Measurements from ENCODE around the gene AGTRAP. TPM values are rescaled to one million over a fixed set of nuclear protein-coding genes. Genes with fewer than 3 reads are reported as not detected.

The AGTRAP gene
- total RNA-seq, 1 experiment from 2014 or later = 65.1 TPM

DNA sequence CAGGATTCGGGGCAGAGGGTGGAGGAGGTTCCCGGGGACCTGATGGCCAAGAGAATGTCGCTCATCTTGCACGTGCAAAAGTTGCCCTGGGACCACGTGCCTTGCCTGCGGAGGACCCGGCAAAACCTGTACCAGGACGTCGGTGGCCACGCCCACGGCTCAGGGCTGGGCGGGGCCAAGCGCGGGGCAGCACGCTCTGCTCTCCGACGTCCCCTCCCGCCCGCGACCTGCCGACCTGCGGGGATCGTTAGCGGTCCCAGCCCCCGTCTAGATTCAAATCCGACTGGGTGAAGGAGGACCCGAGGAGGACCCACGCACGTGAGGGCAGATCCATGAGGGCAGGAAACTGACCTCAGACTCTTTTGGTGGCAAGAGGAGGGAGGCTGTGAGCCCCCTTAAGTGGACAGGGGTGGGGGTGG lies 26.1 kb downstream of the AGTRAP start, which contains the start of gene C1orf167:
Gene C1orf167 (plus strand): TSS at position 206 of the 419 bp plus-strand sequence. CDS start 2,208 bp downstream, outside the sequence.
- no peak for DNase-seq (ENCODE audit: low spot score)

DNA sequence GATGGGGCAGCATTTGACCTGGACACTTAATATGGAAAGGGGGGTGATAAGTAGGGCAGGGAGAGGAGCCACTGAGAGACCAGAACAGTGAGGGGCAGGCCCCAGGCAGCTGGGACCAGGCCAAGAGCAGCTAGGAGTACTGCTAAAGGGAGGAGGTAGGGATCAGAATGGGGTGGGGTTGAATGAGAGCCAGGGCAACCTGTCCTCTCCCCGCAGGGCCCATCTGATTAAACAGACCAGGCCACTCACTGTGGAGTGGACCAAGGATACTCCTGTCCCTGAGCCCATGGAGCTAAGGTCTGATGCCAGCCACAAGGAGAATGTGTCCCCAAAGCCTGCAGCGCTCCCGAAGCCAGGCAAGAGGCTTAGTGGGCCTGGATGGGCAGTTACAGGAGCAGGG lies 28.2 kb downstream of the AGTRAP start:
- DNase-seq (ENCODE audit: low spot score) = no peak

DNA sequence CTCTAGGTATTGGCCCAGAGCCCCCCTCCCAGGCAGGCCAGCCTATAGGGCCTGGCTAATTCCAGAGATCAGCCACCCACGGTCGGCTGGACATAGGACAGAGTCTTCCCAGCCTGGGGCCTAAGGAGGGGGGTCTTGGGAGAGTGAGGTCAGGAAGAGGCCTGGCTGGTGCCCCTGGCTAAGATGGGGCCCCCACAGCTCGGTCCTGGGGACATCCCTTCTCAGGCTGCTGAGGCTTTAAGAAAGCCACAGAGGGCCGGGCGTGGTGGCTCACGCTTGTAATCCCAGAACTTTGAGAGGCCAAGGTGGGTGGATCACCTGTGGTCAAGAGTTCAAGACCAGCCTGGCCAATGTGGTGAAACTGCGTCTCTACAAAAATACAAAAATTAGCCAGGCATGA lies 28.6 kb downstream of the AGTRAP start:
- no peak for DNase-seq (ENCODE audit: low spot score)

DNA sequence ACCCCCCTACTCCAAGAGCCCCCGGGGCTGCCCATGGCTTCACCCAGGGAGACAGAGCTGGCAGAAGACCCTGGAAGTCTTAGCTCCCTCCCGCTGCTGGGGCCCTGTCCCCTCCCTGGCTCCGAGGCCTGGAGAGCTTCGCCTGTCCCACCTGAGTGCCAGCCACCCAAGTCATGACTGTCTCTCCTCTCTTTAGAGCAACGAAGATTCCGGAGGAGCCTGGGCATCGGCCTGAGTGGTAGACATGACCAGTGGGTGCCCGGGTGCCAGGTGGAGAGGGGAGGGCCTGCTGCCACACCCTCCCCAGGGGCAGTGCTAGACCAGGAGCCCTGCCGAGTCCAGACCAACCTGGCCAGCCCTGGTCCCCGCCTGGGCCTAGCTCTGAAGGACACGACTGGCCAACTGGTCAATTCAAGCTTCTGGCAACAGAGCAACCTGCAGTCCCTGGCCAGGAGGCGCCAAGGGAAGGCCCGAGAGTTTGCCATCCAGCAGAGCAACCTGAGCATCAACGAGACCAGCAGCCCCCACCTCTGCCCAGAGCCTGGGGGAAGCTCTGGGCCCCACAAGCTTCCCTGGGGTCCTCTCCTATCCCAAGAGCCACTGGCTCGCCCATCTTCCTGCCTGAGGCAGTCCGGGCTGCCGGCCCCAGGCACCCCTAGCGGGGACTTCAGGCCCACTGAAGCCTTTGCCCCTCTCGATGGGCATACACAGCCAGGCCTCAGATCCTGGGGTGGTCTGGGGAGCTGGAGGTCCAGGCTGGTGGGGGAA lies 29.9 kb downstream of the AGTRAP start:
- DNase-seq (ENCODE audit: low spot score) = no peak

DNA sequence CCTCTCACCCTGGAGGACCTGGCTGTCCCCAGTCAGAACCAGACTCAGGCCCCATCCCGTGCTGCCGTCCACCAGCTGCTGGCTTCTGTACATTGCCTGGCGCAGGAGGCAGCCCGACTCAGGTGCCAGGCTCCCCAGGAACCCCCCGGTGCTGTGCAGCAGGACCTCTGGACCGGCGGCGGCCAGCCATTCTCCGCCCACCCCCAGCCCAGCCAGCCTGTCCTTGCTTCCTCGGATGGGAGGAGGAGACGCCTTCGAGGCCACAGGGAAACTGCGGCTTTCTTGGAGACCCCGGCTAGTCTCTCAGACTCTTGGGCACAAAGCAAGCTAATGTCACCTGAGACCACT lies 30.5 kb downstream of the AGTRAP start:
- no peak for DNase-seq (ENCODE audit: low spot score)

DNA sequence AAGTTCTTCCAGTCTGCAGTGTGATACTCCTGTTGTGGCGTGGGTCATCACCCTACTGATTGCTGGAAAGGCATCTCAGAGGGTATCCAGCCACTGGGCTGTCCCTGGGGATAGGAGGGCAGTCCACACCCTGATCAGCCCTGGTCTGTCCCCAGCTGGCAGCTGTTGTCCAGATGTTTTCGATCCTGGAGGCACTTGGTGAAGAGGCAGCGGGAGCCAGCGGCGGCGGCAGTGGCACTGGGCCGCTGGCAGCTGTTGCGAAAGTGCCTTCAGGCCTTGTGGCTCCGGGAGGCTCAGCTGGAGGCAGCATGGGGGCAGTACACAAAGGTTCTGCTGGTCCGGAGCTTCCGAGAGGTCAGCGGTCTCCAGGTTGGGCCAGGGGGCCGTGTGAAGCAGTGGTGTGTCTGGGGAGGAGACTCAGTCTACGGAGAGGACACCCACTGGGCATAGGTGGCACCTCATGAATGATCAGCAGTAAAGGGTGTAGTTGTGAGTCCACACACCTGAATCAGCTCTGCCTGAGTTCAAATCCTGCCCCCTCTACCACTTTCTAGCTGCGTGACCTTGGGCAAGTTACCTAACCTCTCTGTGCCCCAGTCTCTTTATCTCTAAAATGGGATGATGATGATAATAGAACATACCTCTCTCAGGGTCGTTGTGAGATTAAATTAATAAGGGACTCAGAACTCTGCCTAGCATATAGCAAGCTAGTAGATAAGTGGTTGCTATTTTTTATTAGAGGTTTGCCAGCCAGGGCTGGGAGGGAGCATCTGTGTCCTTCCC lies 32.2 kb downstream of the AGTRAP start:
- no peak for DNase-seq (ENCODE audit: low spot score)

DNA sequence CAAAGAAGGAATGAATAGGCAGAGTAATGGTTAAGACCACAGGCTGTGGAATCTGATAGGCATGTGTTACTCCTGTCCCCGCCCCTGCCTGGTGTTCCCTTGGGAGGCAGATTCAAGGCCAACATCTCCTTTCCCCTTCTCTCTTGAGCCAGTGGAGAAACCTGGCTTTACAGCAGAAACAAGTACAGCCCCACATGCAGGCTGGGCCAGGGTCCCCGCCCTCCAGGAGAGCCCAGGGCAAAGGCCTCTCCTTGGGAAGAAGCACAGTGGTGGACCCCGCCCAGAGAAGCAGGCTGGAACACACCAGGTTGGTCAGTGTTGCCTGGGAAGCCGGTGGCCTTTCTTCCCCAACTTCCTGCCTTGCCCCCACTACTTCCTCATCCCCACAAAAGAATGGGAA lies 32.9 kb downstream of the AGTRAP start:
- DNase-seq (ENCODE audit: low spot score) = no peak

DNA sequence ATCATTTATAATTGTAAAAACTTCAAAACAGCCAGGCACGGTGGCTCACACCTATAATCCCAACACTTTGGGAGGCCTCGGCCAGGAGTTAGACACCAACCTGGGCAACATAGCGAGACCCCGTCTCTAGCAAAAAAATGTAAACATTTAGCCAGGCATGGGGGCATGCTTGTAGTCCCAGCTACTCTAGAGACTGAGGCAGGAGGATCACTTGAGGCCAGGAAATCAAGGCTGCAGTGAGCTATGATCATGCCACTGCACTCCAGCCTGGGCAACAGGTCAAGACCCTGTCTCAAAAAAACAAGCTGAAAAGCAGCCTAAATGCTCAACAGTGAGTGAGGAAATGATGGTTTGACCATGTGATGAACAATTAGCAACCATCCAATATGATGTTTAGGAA lies 33.3 kb downstream of the AGTRAP start:
- DNase-seq (ENCODE audit: low spot score) = no peak

DNA sequence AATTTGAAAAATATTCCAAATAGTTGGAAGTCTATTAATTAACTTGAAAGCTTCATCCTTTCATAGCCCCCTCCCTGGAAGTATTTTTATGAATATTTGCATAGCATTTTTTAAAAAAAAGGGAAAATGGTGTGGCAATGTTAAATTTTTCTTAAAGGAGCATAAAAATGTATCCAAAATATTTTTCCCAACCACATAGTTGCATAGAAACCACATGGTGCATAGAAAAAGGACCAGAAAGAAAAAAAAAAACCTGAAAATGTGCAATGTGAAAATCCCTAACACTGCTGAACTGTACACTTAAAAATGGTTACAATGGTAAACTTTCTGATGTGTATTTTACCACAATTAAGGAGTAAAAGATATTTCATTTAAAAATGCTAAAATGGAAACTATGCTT lies 34.1 kb downstream of the AGTRAP start:
- DNase-seq (ENCODE audit: low spot score) = no peak

DNA sequence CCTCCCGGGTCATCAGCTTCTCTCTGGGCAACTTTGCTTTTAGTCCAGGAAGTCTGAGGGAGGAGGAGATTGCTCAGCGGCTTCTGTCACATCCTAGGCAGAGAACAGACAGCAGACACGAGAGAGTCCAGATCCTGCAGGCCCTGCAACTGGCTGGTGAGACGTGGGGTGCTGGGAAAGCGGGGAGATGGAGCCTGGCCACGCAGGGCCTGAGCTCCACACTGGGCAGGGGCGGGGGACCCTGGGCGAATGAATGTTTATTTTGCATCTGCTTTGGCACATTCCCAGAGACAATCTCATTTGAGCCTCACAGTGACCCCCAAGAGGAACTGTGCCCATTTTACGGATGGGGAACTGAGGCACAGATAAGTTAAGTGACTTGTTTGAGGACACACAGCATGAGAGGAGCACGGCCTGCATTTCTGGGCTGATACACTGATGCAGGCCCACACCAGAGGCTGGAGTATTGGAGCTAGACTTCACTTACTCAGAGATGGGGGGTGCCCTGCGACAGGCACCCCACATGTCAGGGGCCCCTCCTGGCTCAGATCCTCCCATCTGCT lies 35.6 kb downstream of the AGTRAP start:
- no peak for DNase-seq (ENCODE audit: low spot score)

DNA sequence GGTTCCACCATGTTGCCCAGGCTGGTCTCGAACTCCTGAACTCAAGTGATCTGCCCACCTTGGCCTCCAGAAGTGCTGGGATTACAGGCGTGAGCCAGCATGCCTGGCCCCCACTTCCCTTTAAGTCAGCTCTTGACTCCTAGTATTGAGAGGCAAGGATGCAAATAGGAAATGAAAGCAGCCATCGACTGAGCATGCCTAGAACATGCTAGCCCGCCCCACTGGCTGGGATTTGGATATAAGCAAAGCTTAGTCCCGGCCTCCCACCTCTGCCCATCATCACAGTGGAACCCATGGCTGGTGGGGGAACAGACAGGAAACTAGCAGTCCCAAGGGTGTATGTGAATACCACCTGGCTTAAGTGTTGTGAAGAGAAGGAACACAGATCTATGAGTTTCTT lies 36.5 kb downstream of the AGTRAP start:
- no peak for DNase-seq (ENCODE audit: low spot score)

DNA sequence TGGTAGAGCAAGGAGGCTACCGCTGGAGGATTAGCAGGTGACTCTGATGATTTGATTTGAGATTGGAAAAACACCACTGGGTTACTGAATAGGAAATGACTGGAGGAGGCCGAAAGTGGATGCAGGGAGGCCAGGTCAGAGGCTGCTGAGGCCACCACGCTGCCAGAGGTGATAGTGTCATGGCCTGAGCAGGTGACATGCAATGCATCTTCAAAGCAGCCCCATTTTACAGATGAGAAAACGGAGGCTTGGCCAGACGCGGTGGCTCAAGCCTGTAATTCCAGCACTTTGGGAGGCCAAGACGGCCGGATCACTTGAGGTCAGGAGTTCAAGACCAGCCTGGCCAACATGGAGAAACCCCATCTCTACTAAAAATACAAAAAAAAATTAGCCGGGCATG lies 38.8 kb downstream of the AGTRAP start:
- DNase-seq (ENCODE audit: low spot score) = no peak

DNA sequence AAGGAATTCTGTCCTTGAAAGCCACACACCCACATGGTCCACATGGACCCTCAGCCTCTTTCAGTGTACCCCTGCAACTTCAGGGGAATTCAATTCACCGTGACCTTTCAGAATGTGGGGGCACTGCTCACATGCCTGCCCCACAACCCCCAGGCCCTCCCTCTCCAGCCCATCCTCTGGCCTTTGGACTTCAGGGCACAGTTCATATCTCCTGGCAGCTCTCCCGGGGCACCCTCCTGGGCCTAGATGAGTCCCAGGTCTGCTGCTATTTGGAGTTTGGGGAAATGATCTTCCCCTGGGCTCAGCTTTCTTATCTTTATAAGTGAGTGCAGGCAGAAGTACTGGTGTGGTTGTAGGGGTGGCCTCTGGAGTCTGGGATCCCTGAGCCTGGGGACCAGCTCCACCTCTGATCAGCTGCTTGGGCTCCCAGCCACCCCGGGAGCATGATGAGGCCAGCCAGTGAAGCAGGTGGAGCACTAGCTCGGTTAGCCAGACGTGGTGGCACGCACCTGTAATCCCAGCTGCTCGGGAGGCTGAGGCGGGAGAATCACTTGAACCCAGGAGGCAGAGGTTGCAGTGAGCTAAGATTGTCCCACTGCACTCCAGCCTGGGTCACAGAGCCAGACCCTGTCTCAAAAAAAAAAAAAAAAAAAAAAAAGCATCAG lies 41.9 kb downstream of the AGTRAP start:
- DNase-seq (ENCODE audit: low spot score) = no peak

DNA sequence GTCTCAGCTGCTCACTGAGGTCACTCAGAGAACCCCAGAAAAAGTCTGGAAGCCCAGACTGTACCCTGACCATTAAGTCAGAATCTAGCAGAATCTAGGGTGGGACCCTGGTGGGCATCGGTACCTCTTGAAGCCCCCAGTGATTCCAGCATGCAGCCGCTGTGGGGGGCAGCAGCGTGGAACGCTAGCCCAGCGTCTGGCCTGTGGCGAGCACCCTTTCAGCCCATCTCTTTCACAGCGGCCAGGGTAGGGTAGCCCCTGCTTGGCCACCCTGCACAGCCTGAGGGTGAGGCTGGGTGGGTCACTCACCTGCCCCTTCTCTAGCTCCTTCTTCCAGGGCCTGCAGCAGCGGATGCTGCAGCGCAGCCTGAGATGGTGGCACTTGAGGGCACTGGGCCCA lies 42.4 kb downstream of the AGTRAP start:
- DNase-seq (ENCODE audit: low spot score) = no peak

DNA sequence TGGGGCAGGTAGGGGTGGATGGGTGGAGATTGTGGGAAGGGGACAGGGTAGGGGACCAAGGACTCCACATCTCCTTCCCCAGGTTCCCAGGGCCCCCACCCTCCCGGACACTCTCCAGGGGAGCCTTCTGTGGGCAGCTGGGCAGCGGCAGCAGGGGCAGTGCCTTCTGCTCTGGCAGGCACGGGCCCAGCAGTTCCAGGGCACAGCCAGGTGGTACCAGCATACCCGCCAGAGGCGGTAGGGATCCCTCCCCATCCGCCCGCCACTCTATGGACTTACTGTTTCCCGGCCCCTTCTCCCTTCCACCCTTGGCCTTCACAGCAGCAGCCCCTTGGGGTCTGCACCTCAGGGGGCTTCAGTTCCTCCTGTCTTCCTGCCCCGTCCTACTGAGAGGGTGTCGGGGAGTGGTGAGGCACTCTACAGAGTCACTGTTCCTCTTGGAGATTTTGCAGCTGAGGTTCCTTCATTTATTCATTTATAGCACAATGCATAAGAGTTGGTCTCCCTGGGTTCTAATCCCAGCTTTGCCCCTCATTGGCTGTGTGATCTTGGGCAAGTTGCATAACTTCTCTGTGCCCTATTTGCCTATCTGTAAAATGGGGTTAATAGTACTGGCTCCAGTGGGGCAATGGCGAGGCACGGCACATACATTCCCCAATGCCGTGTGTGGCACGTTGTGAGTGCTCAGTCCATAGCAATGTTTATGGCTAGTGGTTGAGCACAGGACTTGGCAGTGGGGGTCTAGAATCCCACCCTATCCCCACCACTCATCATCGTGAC lies 43.1 kb downstream of the AGTRAP start:
- DNase-seq (ENCODE audit: low spot score) = no peak

DNA sequence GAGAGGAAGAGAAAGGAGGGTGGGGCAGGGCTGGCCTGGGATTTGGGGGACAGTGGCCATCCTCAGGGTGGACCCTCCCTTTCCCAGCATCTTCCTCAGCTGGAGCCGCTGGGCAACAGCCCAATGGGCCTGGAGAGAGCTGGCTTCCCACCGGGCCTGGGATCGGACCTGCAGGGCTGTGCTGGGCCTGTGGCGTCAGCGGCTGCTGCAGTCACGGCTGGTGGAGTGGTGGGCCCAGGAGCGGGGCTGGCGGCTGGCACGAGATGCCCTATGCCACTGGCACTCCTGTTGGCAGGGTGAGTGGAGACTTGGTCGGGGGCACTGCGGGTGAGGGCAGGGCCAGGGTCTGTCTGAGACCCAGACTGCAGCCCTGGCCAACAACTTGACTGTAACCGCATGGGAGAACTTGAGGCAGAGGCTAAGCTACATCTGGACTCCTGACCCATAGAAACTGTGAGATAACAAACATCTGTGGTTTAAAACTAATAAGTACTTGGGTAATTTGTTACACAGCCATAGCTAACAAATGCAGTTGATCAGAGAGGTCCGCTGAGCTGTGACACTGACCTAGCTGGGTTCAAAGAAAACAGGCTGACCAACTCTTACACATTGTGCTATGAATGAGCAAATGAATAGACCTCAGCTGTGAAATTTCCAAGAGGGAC lies 43.9 kb downstream of the AGTRAP start:
- no peak for DNase-seq (ENCODE audit: low spot score)

DNA sequence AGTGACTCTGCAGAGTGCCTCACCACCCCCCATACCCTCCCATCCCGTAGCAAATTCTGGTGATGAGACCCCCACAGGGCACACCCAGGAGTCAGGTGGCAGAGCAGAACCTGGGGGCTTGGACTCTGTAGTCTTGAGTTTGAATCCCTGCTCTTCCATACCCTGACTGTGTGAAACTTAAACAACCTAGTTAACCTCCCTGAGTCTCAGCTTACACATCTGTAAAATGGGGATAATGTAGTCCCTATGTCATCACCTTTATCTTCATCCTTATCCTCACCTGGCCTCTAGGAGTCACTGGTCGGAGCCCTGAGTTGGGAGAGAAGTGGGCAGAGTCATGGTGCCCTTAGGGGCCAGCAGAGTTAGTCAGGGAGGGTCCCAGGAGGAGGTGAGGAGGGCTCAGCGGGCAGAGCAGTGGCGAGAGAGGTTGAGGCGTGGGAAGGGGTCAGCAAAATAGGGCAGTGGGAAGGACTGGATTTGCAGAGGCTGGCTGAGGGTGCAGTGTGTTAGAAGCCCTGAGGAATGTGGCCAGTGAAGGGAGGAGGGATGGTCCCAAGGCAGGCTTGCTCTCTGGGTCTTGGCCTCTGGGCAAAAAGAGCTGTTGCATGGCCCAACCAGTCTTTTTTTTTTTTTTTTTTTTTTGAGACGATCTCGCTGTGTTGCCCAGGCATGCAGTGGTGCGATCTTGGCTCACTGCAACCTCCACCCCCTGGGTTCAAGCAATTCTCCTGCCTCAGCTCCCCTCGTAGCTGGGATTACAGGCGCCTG lies 44.6 kb downstream of the AGTRAP start:
- DNase-seq (ENCODE audit: low spot score) = no peak

DNA sequence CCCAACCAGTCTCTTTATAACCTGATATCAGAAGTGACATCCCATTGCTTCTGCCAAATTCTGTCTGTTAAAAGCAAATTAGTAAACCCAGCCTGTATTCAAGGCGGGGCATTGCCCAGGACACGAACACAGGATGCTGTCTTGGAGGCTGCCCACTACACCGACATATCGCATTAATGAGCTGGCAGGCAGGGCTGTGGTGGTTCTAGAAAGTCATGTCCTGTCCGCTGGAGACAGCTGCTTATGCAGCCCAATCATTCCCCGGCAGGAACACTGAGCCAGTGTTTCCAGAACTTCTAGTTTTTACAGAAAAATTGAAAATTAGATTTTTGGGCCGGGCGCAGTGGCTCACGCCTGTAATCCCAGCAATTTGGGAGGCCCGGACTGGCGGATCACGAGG lies 45.4 kb downstream of the AGTRAP start:
- DNase-seq (ENCODE audit: low spot score) = no peak

DNA sequence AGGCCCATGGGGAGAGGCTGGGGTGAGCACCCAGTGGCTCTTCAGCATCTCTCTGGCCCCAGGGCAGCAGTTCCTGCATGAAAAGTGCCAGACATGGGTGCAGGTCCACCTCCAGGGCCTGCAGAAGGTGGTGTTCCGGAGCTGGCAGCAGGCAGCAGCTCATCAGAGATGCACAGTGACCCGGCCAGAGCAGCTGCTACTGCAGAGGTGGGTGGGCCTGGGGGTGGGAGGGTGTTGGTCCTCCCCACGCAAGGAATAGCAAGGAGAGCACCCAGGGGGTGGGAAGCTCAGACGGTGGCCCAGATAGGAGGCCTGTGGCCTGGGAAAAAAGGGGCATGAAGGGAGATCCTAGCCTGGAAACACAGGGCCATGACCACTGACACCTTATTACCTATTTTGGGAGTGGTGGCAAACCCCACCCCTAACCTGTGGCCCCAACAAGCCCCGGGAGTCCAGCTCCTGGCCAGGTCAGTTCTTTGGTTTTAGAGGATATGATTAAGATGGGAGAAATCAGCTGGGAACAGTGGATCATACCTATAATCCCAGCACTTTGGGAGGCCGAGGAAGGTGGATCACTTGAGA lies 46.3 kb downstream of the AGTRAP start:
- no peak for DNase-seq (ENCODE audit: low spot score)

DNA sequence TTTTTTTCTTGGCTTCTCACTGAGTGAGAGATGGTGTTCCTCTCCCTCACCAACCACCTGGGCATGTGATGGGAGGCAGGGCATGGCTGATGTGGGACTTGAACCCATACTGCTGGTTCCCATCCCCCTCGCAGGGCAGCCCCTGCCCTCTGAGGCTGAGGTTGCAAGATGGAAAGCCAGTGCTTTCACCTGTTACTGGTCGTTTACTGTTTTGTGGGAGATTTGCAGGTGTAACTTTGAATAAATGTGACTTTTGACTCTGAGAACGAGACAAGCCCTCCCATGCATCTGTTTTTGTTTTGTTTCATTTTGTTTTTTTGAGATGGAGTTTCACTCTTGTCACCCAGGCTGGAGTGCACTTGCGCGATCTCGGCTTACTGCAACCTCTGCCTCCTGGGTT lies 47.6 kb downstream of the AGTRAP start:
- DNase-seq (ENCODE audit: low spot score) = no peak
